GM21529 (cell line): ENCODE results near the gene STAM2.
"Not testable (repeated sequence)": the region's sequence is repeated elsewhere in the genome, so short reads cannot be mapped to it uniquely, and the experiment has no call there.

ENCODE experiments used
- ATAC-seq: cut with Tn5 transposase; IDR thresholded peaks from one replicate; pipeline ENCODE4 v1.9.1; 2021; ENCODE audit not compliant: unreplicated experiment

STAM2 gene

DNA sequence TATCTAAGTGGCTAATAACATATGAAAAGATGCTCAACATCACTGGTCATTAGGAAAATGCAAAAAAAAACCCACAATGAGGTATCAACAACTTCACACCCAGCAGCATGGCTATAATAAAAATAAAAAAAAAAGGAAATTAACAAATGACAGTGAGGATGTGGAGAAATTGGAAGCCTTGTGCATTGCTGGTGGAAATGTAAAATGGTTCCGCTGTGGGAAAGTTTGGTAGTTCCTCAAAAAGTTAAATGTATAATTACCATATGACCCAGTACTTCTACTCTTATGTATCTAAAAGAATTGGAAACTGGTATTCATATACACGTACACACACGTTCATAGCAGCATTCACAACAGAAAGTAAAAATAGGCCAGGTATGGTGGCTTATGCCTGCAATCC is 61.2 kb downstream of the STAM2 start:
- ATAC-seq, result no peak

DNA sequence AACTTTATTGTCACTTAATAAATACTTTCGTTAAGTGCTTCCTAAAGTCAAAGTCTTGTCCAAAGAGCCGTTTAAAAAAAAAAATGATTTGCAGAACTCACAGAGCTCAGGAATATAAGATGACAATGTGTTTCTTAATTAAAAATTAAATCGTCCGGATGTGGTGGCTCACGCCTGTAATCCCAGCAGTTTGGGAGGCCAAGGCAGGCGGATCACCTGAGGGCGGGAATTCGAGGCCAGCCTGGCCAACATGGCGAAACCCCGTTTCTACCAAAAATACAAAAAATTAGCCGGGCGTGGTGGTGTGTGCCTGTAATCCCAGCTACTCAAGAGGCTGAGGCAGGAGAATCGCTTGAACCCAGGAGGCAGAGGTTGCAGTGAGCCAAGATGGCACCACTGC is 68.4 kb downstream of the STAM2 start:
- not testable (repeated sequence) for ATAC-seq

DNA sequence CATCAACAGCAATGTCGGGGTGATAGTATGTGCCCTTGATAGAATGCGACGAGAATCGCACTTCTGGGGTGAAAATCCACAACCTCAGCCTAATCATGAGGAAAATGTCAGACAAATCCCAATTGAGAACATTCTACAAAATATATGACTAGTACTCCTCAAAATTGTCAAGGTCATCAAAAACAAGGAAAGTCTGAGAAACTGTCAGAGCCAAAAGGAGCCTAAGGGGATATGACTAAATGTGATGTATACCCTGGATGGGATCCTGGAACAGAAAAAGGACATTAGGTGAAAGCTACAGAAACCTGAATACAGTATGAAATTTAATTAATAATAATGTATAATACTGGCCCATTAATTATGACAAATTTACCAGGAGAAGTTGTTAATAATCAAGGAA is 69.1 kb downstream of the STAM2 start:
- no peak for ATAC-seq

DNA sequence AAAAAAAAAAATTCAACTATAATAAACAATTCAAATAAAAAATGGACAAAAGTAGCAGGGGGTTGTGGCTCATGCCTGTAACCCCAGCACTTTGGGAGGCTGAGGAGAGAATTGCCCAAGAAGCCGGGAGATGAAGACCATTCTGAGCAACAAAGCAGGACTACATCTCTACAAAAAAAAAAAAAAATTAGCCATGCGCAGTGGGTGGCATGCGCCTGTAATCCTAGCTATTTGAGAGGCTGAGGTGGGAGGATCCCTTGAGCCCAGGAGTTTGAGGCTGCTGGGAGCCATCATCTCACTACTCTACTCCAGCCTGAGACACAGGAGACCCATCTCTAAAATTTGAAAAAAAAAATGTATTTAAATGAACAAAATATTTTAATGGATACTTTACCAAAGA is 72.3 kb downstream of the STAM2 start:
- ATAC-seq, result no peak

DNA sequence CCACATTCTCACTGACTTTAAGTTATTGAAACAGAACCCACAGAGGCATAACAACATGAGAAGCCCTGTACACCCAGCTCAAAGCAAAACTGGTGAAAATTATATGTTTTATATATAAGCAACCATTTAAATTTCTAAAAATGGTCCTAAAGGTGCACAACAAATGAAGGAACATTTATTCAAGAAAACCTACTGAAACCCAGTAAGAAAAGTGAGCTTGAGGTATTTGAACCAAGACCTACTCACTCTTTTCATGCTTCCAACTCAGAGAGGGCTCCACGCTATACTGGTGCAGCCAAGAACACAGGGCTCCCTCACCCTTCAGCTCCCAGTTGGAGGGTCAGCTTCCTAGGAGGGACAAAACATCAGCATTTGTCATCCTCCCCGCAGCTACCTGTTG is 74.6 kb downstream of the STAM2 start:
- no peak for ATAC-seq

DNA sequence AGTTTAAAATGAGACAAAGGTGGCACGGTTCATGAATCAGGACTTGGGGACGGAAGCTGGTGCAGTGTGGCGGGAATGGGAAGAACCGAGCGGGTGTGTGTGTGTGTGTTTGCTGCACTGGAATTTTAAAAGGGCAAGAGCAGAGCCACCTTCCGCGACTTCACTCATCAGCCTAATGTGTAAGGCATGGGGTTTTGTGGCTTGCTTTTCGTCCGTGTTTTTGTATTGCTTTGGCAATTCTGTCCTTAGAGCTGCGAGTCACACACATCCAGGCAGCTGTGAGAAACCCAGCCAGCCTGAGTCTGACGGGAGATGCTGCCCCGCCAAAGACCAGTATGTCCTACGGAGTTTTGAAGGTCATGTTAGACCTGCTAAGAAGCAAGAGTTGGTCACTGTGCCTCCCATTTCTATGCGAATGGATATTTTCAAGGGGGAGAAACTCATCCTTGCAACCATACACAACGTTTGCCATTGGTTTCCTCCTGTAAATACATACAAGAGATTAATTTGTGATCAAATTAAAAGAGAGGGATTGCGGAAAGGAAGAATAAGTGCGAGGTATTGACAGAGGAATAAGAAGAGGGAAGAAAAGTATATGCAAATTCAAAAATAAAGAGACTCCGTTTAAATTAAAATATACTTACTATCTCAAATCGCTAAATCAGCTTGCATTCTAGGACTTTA is 76.1 kb downstream of the STAM2 start:
- ATAC-seq, result no peak

DNA sequence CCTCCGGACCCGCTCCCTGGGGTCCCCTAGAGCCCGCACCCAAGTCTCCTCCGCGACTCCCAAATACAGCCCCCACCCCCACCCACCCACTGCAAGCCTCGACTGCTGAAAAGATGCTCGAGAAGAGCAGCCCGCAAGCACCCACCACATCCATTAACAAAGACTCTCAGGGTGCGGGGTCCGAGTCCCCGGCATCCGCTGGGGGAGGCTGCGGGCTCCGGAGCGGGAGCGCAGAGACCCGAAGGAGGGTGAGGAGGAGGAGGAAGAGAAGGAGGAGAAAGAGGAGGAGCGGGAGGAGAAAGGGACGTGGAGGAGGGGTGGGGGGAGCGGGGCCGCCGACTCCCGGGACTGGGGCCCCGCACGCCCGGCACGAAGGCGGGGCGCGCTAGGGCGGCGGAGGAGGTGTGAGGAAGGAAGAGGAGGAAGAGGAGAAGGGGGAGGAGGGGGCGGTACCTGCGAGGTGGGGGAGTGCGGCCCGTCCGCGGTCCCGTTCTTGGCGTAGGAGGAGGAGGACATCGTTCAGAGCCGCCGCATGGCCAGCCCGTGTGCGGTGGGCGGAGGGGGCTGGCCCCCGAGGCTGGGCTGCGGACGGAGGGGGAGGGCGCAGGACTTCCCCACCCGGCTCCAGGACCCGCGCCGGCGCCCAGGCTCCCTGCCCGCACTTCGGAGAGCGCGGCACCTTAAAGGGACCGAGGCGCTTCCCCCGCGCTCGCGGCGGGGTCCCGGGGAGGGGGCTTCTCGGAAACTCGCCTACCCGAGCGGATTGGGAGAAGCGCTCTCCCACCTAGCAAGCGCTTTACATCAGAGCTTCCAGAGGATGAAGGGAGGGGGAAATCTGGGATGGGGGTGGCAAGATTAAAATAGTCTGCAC is 76.8 kb downstream of the STAM2 start, which contains the start of gene CACNB4:
TSS of gene CACNB4 (minus strand) at position 549 of the 871 bp plus-strand sequence.
- ATAC-seq, result no peak

DNA sequence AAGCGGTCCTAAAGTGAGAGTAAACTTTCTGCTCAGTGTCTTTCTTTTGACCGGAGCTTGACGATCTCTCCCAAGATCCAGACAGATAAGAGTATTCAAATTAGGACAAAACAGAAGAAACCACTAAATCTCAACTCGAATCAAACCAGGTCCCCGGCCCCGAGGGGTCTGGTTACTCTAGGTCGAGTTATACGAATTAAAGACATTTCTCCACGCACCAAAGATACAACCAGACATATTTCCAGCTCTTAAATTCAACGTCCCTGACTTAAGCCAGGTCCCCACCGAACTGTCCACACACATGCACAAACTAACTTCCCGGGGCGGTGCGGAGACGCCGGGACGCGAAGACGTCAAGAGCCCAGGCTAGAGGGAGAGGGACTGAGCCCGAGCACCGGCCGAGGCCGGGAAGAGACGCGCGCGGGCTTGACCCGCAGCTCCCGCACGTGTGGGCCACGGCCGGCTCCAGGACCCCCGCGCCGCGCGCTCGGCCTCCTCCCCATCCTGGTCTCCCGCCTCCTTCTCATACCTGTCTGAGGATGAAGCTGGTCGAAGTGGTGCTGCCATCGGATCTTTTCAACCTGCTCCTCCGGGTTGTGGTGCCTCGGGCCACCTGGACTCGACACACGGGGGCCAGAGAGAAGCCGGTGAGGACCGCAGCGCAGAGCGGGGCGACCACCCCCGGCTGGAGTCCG is 77.6 kb downstream of the STAM2 start:
- ATAC-seq, result no peak

DNA sequence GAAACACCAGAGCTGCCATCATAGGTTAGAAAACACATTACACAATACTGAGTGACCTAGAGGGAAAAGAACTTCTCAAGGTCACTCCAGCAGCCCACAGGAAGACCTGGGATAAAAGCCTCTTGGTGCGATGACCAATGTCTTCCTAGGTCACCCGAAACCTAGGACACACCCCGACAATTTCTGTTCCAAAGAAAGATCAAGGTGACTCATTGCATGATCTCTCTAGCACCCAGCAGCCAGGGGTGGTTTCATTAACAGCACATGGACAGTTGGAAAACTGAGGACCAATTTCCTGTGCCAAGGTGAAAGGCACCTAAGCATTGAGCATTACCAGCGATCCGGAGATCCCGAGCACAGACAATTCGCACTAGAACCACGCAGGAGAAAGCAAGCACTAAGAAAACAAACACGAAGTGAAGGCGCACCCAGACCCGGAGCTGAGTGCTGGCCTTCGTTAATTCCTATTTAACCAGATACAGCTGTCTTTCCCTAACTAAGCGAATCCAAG is 78.2 kb downstream of the STAM2 start:
- ATAC-seq, result no peak

DNA sequence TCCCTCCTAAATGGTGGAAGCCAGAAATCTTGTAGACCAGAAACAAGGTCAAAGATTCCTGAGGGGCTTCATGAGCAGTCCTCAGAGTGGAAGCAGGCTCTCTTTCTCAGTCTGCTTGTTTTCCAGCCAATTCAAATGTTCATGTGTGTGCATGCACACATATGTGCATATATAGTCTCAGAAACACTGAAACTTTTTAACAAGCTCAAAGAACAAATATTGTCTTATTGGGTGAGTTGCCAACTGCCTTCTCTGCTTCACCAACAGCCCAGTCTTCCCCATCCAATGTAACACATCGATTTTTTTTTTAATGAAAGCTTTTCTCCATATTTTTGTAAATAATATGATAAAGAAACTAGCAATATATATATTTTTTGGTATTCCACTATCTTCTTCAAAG is 80.4 kb downstream of the STAM2 start:
- no peak for ATAC-seq

DNA sequence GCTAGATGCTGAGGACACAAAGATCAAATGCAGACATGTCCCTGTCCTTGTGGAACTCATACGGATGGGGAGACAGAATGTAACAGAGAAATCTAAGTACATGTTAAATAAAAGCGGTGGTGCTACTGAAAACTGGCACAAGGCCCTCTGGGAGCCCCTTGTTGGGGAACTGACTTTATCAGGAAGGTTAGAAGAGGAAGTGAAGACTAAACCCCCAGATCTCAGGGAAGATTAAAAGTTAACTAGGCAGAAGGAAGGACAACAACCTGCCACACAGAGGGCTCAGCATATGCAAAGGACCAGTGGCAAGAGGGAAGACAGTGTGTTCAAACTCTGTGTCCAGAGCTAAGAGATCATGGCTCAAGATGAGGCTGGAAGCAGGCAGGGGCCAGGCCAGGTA is 81.5 kb downstream of the STAM2 start:
- no peak for ATAC-seq

DNA sequence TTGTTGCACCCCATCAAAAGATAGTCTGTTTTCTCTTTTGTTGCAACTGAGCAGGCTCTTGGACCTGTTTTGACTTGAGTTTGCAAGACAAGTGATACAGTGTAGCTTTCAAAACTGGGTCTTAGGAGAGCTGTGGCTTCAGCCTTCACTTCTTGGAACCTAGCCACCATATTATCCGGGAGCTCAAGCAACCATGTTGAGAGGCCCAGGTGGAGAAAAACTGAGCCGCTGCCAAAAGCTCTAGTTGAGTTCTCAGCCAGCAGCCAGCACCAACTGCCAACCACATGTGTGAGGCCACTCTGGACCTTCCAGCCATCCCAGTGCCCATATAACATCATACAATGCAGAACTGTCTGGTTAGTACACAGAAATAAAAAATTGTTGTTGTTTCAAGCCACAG is 82.1 kb downstream of the STAM2 start:
- ATAC-seq, result no peak

DNA sequence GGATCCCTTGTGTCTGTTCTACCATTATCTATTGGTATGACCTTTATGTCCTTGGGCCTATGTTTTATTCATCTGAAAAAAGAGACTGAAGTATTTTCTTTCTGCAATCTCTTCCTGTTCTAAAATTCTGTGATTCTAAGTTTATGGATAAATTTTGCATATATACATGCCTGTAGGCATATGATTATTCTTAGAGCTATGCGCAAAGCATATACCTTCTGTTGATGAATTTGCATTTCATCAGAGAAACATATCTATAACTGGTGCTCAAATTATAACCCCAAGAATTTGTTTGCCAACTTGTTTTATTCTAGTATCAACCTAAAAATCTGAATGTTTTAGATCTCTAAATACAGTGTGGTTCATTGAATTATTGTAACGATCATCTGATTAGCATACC is 83.5 kb downstream of the STAM2 start:
- no peak for ATAC-seq

DNA sequence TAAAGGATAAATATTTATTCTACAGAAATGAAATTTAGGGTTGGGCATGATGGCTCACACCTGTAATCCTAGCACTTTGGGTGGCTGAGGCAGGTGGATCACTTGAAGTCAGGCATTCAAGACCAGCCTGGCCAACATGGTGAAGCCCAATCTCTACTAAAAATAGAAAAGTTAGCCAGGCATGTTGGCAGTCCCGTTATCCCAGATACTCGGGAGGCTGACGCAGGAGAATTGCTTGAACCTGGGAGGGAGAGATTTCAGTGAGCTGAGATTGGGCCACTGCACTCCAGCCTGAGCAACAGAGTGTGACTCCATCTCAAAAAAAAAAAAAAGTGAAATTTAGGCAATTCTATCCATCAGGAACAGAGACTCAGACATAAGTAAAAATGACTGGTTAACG is 84.8 kb downstream of the STAM2 start:
- ATAC-seq, result not testable (repeated sequence)

DNA sequence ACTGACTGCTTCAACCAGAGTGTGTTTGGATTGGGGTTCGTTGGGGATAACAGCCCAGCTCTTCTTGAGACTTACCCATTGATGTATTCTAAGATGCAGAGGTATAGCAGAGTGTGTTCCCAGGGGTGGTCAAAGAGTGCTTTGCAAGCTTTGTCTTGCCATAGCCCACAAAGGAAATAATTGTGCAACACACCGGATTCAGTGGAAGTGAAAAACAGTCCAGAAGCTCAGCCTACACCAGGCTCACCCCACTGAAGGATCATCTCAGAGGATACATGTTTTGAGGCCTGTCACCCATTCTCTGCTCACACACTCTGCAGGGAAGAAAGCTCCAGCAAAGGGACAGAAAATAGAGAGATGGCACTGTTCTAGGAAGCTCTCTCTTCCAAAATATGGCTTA is 86.3 kb downstream of the STAM2 start:
- no peak for ATAC-seq

DNA sequence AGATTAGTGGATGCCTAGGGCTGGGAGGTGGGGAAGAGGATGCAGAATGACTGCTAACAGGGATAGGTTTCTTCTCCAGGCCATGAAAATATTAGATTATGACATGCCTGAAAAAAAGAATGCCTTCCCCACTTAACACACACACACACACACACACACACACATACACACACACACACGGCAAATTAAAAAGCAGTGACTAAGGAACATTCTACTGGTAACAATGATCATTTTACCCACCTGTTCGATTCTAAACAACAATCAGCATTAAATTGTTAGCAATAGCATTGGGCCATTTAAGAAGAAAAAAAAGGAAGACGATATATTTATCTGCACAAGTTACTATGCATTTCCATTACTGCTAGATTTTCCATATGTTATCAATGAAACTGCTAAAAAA is 87.6 kb downstream of the STAM2 start:
- ATAC-seq, result no peak

DNA sequence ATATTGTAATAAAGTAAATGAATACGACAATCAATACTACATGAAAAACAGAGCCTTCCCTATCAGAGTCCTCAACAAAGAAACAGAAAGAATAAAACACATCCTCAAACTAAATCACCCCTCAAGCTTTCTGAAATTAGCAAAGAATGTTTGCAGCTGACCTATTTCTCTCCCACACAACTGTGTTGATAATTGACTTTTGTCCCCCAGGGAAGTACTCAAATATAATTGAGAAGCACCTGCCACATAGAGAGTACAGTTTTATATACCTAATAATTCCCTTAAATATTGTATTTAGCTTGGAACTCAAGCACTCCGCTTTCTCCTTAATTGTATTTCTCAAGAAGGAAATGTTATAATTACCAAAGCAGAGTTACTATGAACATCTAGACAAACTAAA is 89.3 kb downstream of the STAM2 start:
- no peak for ATAC-seq

DNA sequence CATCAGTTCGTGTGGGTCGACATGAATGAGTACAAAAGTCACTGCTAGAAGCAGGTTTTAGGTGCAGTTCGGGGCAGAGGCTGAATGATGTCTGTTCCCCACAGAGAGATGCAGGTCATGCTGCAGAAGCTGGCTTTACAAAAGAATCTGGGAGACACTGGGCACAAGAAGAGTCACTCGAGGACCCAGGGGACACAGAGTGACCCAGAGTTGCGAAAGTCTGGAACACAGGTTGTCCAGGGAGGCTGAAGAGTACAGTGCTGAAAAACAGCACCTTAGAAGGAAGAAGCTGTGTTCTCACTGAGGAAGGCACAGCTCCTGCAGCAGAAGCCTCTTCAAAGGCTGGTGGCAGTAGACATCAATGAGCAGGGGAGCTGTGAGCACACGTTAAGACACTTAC is 91.5 kb downstream of the STAM2 start:
- no peak for ATAC-seq

DNA sequence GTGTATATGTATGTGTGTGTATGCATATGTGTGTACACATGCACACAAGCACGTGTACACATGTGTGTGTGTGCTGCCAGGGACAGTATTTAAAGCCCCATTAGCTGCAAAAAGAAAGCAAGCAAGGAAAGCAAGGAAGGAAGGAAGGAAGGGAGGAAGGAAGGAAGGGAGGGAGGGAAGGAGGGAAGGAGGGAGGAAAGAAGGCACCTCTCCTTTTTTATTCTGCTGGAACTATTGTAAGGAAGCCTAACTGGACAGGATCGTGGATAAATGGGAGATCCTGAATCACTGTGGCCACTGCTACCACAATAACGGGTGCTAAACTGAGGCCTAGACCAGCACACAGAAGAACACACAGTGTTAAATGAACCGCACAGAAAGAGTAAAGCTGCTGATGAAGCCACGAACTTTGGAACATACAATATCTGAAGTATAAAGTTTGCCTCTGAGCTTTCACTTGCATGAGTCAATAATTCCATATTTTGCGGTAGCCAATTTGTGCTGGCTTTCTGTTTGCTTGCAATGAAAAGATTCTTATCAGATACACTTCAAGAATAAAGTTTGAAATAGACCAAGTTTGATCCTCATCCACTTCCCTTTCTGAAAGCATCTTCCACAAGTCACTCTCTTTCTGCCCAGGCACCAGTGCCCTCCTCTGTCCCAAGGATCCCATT is 92.2 kb downstream of the STAM2 start:
- ATAC-seq, result no peak

DNA sequence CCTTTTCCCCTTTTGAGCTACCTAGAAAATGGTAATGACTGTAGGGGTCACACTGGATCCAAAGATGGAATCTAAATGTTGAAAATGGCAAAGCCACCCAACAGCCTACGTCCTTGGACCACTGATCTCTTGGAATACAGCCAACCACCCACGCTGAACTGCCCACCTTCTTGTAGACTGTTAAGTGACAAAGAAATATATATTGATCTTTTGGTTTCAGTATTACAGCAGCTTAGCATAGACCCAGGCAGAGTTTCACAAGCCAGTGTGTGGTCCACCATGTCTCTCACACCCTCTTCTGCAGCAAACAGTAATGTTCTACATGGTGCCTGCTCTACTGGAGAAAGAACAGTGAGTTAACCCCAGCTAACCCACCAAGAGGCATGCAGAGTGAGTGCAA is 96.9 kb downstream of the STAM2 start:
- peak; percentile 67 for ATAC-seq

DNA sequence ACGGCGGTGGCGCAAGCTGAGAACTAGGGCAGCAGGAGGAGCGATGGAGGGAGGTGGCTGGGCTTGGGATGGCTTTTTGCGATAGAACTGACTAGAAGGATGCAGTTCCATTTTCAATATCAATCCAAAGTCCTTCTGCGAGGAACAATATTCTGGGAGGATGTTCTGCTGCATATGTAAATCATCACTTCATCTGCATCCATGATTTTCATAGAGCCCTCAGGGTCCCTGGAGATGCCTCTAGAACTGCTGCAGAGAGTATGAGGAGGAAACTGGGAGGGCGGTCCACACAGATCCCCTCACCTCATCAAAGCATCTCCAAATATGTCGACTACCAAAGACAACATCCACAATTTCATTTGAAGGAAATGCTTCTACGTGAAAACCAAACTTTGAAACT is 97.5 kb downstream of the STAM2 start:
- ATAC-seq, result no peak
